AG04449 (cell line): Measurements from ENCODE around the gene SRPRB.

Experiments
- CTCF ChIA-PET: fragments of 350-600 bp; formaldehyde crosslinking; extraction: SDS; loops from one replicate; lab custom pipeline; 2021; ENCODE audit warnings: antibody characterized with exemption; lab: Yijun Ruan, JAX
- POLR2A ChIA-PET: fragments of 400-600, 350-600 bp; formaldehyde crosslinking; extraction: SDS; loops from one replicate; lab custom pipeline; 2020; ENCODE audit warnings: antibody characterized with exemption, inconsistent platforms; lab: Yijun Ruan, JAX
- DNase-seq: peaks from one replicate; pipeline ENCODE4 v3.0.0-alpha.2; 2010; ENCODE audit warnings: low read depth, low spot score
- H3K4me3 ChIP-seq: 2 replicates; pipeline ENCODE4 v1.5.1; 2011; ENCODE audit warnings: low read depth, mild to moderate bottlenecking, control low read depth, low read length
- CTCF ChIP-seq: IDR thresholded peaks from one replicate; pipeline ENCODE4 v1.5.1; 2011; ENCODE audit warnings: mild to moderate bottlenecking, moderate library complexity, low read length, control low read depth, inconsistent platforms; ENCODE audit not compliant: insufficient read depth; ENCODE audit errors: missing control alignments

Gene SRPRB

GRCh38 chr3:133843634-133844033 lies 38.0 kb downstream of the SRPRB start:
- no peak for TF ChIP-seq CTCF
- no peak for DNase-seq
- POLR2A ChIA-PET, result no interaction called here
- CTCF ChIA-PET, result no interaction called here
- no peak overlapping the region for H3K4me3 ChIP-seq

DNA sequence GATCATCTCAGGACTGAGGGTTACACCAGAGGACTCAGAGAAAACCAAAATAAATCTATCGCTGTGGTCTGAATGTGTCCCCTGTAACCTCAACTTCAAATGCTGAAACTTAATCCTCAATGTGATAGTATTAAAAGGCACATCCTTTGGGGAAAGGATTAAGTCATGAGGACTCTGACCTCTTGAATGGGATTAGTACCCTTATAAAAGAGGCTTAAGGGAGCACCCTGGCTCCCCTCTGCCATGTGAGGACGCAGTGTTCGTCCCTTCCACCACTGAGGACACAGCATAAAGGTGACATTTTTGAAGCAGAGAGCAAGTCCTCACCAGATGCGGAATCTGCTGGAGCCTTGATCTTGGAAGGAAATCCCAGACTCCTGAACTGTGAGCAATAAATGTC lies 39.5 kb downstream of the SRPRB start:
- H3K4me3 ChIP-seq, result no peak overlapping the region
- ChIA-PET CTCF (no interaction called here), POLR2A (no interaction called here)
- TF ChIP-seq CTCF, result no peak
- DNase-seq, result no peak

GRCh38 chr3:133849346-133849745 lies 43.7 kb downstream of the SRPRB start:
- H3K4me3 ChIP-seq, result no peak overlapping the region
- ChIA-PET CTCF (no interaction called here), POLR2A (no interaction called here)
- TF ChIP-seq CTCF, result no peak
- no peak for DNase-seq

GRCh38 chr3:133850034-133850433 lies 44.4 kb downstream of the SRPRB start:
- TF ChIP-seq CTCF, result no peak
- ChIA-PET CTCF (no interaction called here), POLR2A (no interaction called here)

GRCh38 chr3:133851266-133851906 lies 45.8 kb downstream of the SRPRB start:
- TF ChIP-seq CTCF, result no peak
- no peak overlapping the region for H3K4me3 ChIP-seq
- ChIA-PET CTCF (no interaction called here), POLR2A (no interaction called here)
- no peak for DNase-seq

More at GRCh38 chr3:133850034-133850433, 44.4 kb downstream of the SRPRB start:
- no peak overlapping the region for H3K4me3 ChIP-seq
- no peak for DNase-seq

DNA sequence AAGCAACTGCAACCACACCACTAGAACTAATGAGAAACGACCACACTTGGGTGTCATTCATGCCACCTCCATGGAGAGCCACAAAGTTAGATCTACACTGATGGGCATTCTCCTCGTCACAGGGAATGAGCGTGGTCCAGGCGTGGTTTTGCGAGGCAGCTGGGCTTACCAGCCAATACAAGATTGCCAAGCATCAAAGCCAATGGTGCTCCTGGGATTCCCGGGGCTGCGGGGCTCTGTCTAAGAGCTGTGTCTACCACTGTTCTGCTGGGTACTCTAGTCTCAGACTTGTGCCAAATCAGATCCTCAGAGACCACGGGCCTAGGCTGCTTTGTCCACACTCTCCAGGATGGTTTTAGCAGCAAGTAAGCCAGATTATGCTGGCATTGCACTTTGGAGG lies 46.3 kb downstream of the SRPRB start:
- H3K4me3 ChIP-seq, result no peak overlapping the region
- POLR2A ChIA-PET, result no interaction called here
- DNase-seq, result no peak
- no peak for TF ChIP-seq CTCF
- CTCF ChIA-PET, result no interaction called here
